Kidney (tissue), 14 donors: ENCODE data around the gene ORMDL2. TPM values are rescaled to one million over a fixed set of nuclear protein-coding genes. Genes with fewer than 3 reads are reported as not detected.
"Not testable (repeated sequence)": the region's sequence is repeated elsewhere in the genome, so short reads cannot be mapped to it uniquely, and the experiment has no call there.

Experiments used
- DNase-seq, 5 donors: peaks; one replicate each; pipeline ENCODE4 v3.0.0-alpha.2; 2013 to 2020
- FAIRE-seq: peaks from 2 replicates; lab custom pipeline; 2012; peaks lifted over from hg19 to GRCh38; lab: Jason Lieb, UNC
- H3K27ac ChIP-seq, 2 donors: one replicate each; pipeline ENCODE4 v1.7.0; 2013; ENCODE audit warnings: low read depth in 2 of 2, low read length in 2 of 2, inconsistent platforms in 1 of 2
- H3K27me3 ChIP-seq: one replicate; pipeline ENCODE4 v1.7.1; 2013; ENCODE audit warnings: low read length, inconsistent platforms; ENCODE audit not compliant: control insufficient read depth, insufficient read depth
- H3K36me3 ChIP-seq, 3 donors: one replicate each; pipeline versions ENCODE4 v1.7.0 to v1.7.1; 2013; ENCODE audit warnings: low read length in 3 of 3, control low read depth in 1 of 3, inconsistent platforms in 1 of 3; ENCODE audit not compliant: insufficient read depth in 3 of 3, control insufficient read depth in 2 of 3
- H3K4me1 ChIP-seq, 3 donors: one replicate each; pipeline versions ENCODE4 v1.7.0 to v1.7.1; 2013; ENCODE audit warnings: low read length in 3 of 3, inconsistent platforms in 1 of 3, low read depth in 1 of 3; ENCODE audit not compliant: control insufficient read depth in 2 of 3, insufficient read depth in 2 of 3
- H3K4me3 ChIP-seq, 3 donors: one replicate each; pipeline versions ENCODE4 v1.7.0 to v1.8.1; 2013; ENCODE audit warnings: low read length in 3 of 3, control low read depth in 1 of 3, inconsistent platforms in 1 of 3
- H3K9ac ChIP-seq, 3 donors: one replicate each; pipeline versions ENCODE4 v1.7.0 to v1.7.1; 2013; ENCODE audit warnings: low read length in 3 of 3, control low read depth in 1 of 3, inconsistent platforms in 1 of 3
- H3K9me3 ChIP-seq, 3 donors: one replicate each; pipeline versions ENCODE4 v1.7.0 to v1.7.1; 2013; ENCODE audit warnings: low read length in 3 of 3, control low read depth in 1 of 3, inconsistent platforms in 1 of 3; ENCODE audit not compliant: control insufficient read depth in 2 of 3, insufficient read depth in 1 of 3
- CTCF ChIP-seq: IDR thresholded peaks from 3 replicates; pipeline ENCODE4 v1.5.1; 2012; ENCODE audit warnings: mild to moderate bottlenecking, moderate library complexity, borderline replicate concordance; ENCODE audit not compliant: insufficient read depth; ENCODE audit errors: extremely low read depth
- intact Hi-C: fragments of 100-400 bp; cut with DNase I; formaldehyde crosslinking; loops from one replicate; pipeline ENCODE4 v1.11.1; 2022
- polyA plus RNA-seq: library from polyadenylated mRNA; stranded (reverse); fragments of 350-450 nt; fragmentation: Illumina TruSeq; extraction: RNeasy Lipid Tissue Mini Kit (QIAGEN cat#74804); gene quantifications from one replicate; pipeline ENCODE4 v1.2.3, GENCODE V29; 2014; ENCODE audit warnings: low read depth, low replicate concordance; ENCODE audit not compliant: insufficient read depth
- total RNA-seq: library from RNA; stranded (reverse); fragmentation: NEBNext Ultra II Directional; extraction: Animal tissue kit (Norgen Biotek cat#: 25700); gene quantifications from one replicate; pipeline ENCODE4 v1.2.1, GENCODE V29; 2021
- donor health status: control.
- donor health status: control.
- donor health status: control.
- donor health status: control.
- donor health status: control.
- donor health status: DM: yes; HTN: yes; CAD: no.
- donor health status: Normal renal cell carcinoma (clear cell type).

The ORMDL2 gene
- total and polyA plus RNA-seq, 2 donors from 2014 or later: 51.2 to 75.9 TPM

- DNase-seq (peak in 1 of 5 donors; percentile 40), FAIRE-seq (no peak)
- peak overlapping the region; percentile 95 to 97 (median 97) for H3K4me3 ChIP-seq
- H3K27ac ChIP-seq: peak overlapping the region in 1 of 2 donors; percentile 2
- no peaks in the 10 kb centered on the region for H3K27me3 ChIP-seq
- intact Hi-C loops: no loop called here
- no peaks in the 10 kb centered on the region for H3K36me3 ChIP-seq
- no peak for TF ChIP-seq CTCF
- H3K9ac ChIP-seq: peak overlapping the region in 2 of 3 donors; percentile 87 to 92
- H3K4me1 ChIP-seq: peaks cover 0 to 16% (median 4%) of the 10 kb centered on the region in 3 donors
- no peaks in the 10 kb centered on the region for H3K9me3 ChIP-seq
Measured at GRCh38 chr12:55831447-55831815, 13.6 kb downstream of the ORMDL2 start.

GRCh38 chr12:55833056-55833455 is 15.2 kb downstream of the ORMDL2 start:
- Histone ChIP-seq H3K27me3 (no peaks in the 10 kb centered on the region), H3K27ac (no peak overlapping the region), H3K4me3 (no peak overlapping the region), H3K9ac (no peak overlapping the region), H3K36me3 (no peaks in the 10 kb centered on the region), H3K4me1 (peaks cover 0 to 7% (median 4%) of the 10 kb centered on the region in 3 donors), H3K9me3 (no peaks in the 10 kb centered on the region)
- FAIRE-seq: no peak
- no peak for DNase-seq
- intact Hi-C loops: no loop called here
- TF ChIP-seq CTCF: no peak

GRCh38 chr12:55834400-55834799 is 16.6 kb downstream of the ORMDL2 start:
- intact Hi-C loops, H3K9ac ChIP-seq, H3K4me1 ChIP-seq, H3K27ac ChIP-seq, FAIRE-seq, H3K36me3 ChIP-seq, H3K27me3 ChIP-seq, H3K4me3 ChIP-seq, DNase-seq, H3K9me3 ChIP-seq: not testable (repeated sequence)

- intact Hi-C loops: no loop called here
- Histone ChIP-seq H3K9ac (no peak overlapping the region), H3K36me3 (no peaks in the 10 kb centered on the region), H3K4me1 (no peaks in the 10 kb centered on the region), H3K27me3 (no peaks in the 10 kb centered on the region), H3K4me3 (no peak overlapping the region), H3K9me3 (no peaks in the 10 kb centered on the region), H3K27ac (no peak overlapping the region)
- FAIRE-seq (no peak), DNase-seq (no peak)
- TF ChIP-seq CTCF: no peak
Measured at GRCh38 chr12:55838361-55838760, 20.5 kb downstream of the ORMDL2 start.
